Neural progenitor cell (in vitro differentiated cells): ENCODE measurements around the gene LMTK2. TPM values are rescaled to one million over a fixed set of nuclear protein-coding genes. Genes with fewer than 3 reads are reported as not detected.
A peak's percentile ranks its signal among the peaks of the same experiment; 100 is the strongest.

Experiments used
- DNase-seq: peaks from one replicate; pipeline ENCODE4 v3.0.0-alpha.2; 2016; ENCODE audit warnings: low spot score
- H2AFZ ChIP-seq: fragments of 200-600 bp; sonication (generic); replicated peaks from 2 replicates; pipeline ENCODE4 v1.6.1; 2016; ENCODE audit warnings: antibody characterized with exemption
- H3F3A ChIP-seq: fragments of 200-600 bp; sonication (generic); 2 replicates; pipeline ENCODE4 v1.6.1; 2016; ENCODE audit warnings: antibody characterized with exemption, low read depth
- H3K27ac ChIP-seq: fragments of 200-600 bp; sonication (generic); 2 replicates; pipeline ENCODE4 v1.5.1; 2016; ENCODE audit warnings: mild to moderate bottlenecking
- H3K27me3 ChIP-seq: fragments of 200-600 bp; sonication (generic); 2 replicates; pipeline ENCODE4 v1.6.1; 2016; ENCODE audit warnings: mild to moderate bottlenecking, moderate library complexity
- H3K36me3 ChIP-seq: fragments of 200-600 bp; sonication (generic); 2 replicates; pipeline ENCODE4 v1.5.1; 2016
- H3K4me1 ChIP-seq: fragments of 200-600 bp; sonication (generic); 2 replicates; pipeline ENCODE4 v1.6.1; 2016; ENCODE audit warnings: mixed run types
- H3K4me2 ChIP-seq: fragments of 200-600 bp; sonication (generic); 2 replicates; pipeline ENCODE4 v1.6.1; 2016
- H3K4me3 ChIP-seq: fragments of 200-600 bp; sonication (generic); 2 replicates; pipeline ENCODE4 v1.5.1; 2016
- H3K79me2 ChIP-seq: fragments of 200-600 bp; sonication (generic); 2 replicates; pipeline ENCODE4 v1.6.1; 2016; ENCODE audit warnings: low read depth
- H3K9ac ChIP-seq: fragments of 200-600 bp; sonication (generic); 2 replicates; pipeline ENCODE4 v1.6.1; 2016
- H3K9me3 ChIP-seq: fragments of 200-600 bp; sonication (generic); 2 replicates; pipeline ENCODE4 v1.5.1; 2016; ENCODE audit warnings: low read depth
- H4K20me1 ChIP-seq: fragments of 200-600 bp; sonication (generic); 2 replicates; pipeline ENCODE4 v1.6.1; 2016; ENCODE audit warnings: low read depth
- H3K27ac Mint-ChIP-seq: 3 replicates; pipeline ENCODE4 v1.8.0; 2021; ENCODE audit warnings: mixed read lengths
- H3K27me3 Mint-ChIP-seq: 2 replicates; pipeline ENCODE4 v1.8.0; 2022; ENCODE audit warnings: low read depth, mild to moderate bottlenecking, inconsistent platforms, moderate library complexity, mixed read lengths; ENCODE audit not compliant: insufficient read depth
- H3K36me3 Mint-ChIP-seq: 3 replicates; pipeline ENCODE4 v1.8.0; 2021; ENCODE audit warnings: mixed read lengths
- H3K4me1 Mint-ChIP-seq: 3 replicates; pipeline ENCODE4 v1.8.0; 2021; ENCODE audit warnings: mixed read lengths
- H3K4me3 Mint-ChIP-seq: 3 replicates; pipeline ENCODE4 v1.8.0; 2021; ENCODE audit warnings: mild to moderate bottlenecking, moderate library complexity, mixed read lengths
- H3K9me3 Mint-ChIP-seq: 3 replicates; pipeline ENCODE4 v1.8.0; 2020; ENCODE audit warnings: mixed read lengths
- EZH2 ChIP-seq: fragments of 200-600 bp; sonication (generic); IDR thresholded peaks from 2 replicates; pipeline ENCODE4 v1.6.1; 2017; ENCODE audit warnings: antibody characterized with exemption, mild to moderate bottlenecking, moderate library complexity
- EZH2phosphoT487 ChIP-seq: fragments of 200-600 bp; sonication (generic); IDR thresholded peaks from 2 replicates; pipeline ENCODE4 v1.6.1; 2017; ENCODE audit warnings: antibody characterized with exemption
- total RNA-seq: library from RNA; depleted of rRNA; stranded (reverse); fragments of >200 nt; gene quantifications from 2 replicates; pipeline ENCODE4 v1.2.3, GENCODE V29; 2015; ENCODE audit warnings: low replicate concordance
- TF ChIP-seq, protein P1 (sequence below): fragments of 200-600 bp; sonication (generic); IDR thresholded peaks from 2 replicates; pipeline ENCODE4 v1.5.1; 2017; ENCODE audit warnings: antibody characterized with exemption, mild to moderate bottlenecking

The LMTK2 gene
- total RNA-seq, 1 donor from 2014 or later: 14.1 TPM

- Histone ChIP-seq H3K27me3 (no peaks in the 10 kb centered on the region), H3K36me3 (no peaks in the 10 kb centered on the region), H3F3A (no peaks in the 10 kb centered on the region), H3K27ac (no peak overlapping the region), H3K4me2 (peak overlapping the region; percentile 66), H4K20me1 (peaks cover 58% of the 10 kb centered on the region), H3K4me1 (peaks cover 25% of the 10 kb centered on the region), H3K79me2 (peaks cover 84% of the 10 kb centered on the region), H3K9me3 (no peaks in the 10 kb centered on the region), H2AFZ (no peak overlapping the region), H3K4me3 (peak overlapping the region; percentile 16), H3K9ac (no peak overlapping the region)
- Mint-ChIP-seq H3K27me3 (no peaks in the 10 kb centered on the region), H3K4me1 (peaks cover 30% of the 10 kb centered on the region), H3K36me3 (peaks cover 8% of the 10 kb centered on the region), H3K9me3 (no peaks in the 10 kb centered on the region), H3K27ac (peak overlapping the region; percentile 14), H3K4me3 (no peak overlapping the region)
- DNase-seq: peak; percentile 30
- TF ChIP-seq EZH2 (no peak), EZH2phosphoT487 (no peak)
- TF ChIP-seq, protein P1, sequence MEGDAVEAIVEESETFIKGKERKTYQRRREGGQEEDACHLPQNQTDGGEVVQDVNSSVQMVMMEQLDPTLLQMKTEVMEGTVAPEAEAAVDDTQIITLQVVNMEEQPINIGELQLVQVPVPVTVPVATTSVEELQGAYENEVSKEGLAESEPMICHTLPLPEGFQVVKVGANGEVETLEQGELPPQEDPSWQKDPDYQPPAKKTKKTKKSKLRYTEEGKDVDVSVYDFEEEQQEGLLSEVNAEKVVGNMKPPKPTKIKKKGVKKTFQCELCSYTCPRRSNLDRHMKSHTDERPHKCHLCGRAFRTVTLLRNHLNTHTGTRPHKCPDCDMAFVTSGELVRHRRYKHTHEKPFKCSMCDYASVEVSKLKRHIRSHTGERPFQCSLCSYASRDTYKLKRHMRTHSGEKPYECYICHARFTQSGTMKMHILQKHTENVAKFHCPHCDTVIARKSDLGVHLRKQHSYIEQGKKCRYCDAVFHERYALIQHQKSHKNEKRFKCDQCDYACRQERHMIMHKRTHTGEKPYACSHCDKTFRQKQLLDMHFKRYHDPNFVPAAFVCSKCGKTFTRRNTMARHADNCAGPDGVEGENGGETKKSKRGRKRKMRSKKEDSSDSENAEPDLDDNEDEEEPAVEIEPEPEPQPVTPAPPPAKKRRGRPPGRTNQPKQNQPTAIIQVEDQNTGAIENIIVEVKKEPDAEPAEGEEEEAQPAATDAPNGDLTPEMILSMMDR: no peak
Observed at GRCh38 chr7:98110249-98111022, 3.8 kb downstream of the LMTK2 start.

GRCh38 chr7:98112077-98112476 is 5.4 kb downstream of the LMTK2 start:
- H3K27ac Mint-ChIP-seq: no peak overlapping the region
- Histone ChIP-seq H3F3A (no peaks in the 10 kb centered on the region), H3K79me2 (peaks cover 100% of the 10 kb centered on the region), H4K20me1 (peaks cover 70% of the 10 kb centered on the region), H3K27me3 (no peaks in the 10 kb centered on the region), H3K9me3 (no peaks in the 10 kb centered on the region), H3K36me3 (no peaks in the 10 kb centered on the region), H3K4me1 (peaks cover 25% of the 10 kb centered on the region), H3K4me3 (no peak overlapping the region), H3K9ac (no peak overlapping the region), H3K4me2 (no peak overlapping the region), H3K27ac (no peak overlapping the region), H2AFZ (no peak overlapping the region)
- H3K36me3 Mint-ChIP-seq: peaks cover 9% of the 10 kb centered on the region
- H3K27me3 Mint-ChIP-seq: no peaks in the 10 kb centered on the region
- H3K9me3 Mint-ChIP-seq: no peaks in the 10 kb centered on the region
- no peak for DNase-seq
- H3K4me1 Mint-ChIP-seq: peaks cover 30% of the 10 kb centered on the region
- H3K4me3 Mint-ChIP-seq: no peak overlapping the region
- TF ChIP-seq EZH2: no peak
- no peak for TF ChIP-seq EZH2phosphoT487
- TF ChIP-seq, protein P1: no peak

- peaks cover 98% of the 10 kb centered on the region for H3K79me2 ChIP-seq
- H3K27me3 Mint-ChIP-seq: no peaks in the 10 kb centered on the region
- H3K36me3 ChIP-seq: no peaks in the 10 kb centered on the region
- no peaks in the 10 kb centered on the region for H3K9me3 Mint-ChIP-seq
- no peak overlapping the region for H3K9ac ChIP-seq
- H3K4me1 ChIP-seq: peaks cover 5% of the 10 kb centered on the region
- H3K4me3 Mint-ChIP-seq: no peak overlapping the region
- no peak overlapping the region for H3K27ac Mint-ChIP-seq
- H3K4me2 ChIP-seq: no peak overlapping the region
- H3K9me3 ChIP-seq: no peaks in the 10 kb centered on the region
- H3K4me1 Mint-ChIP-seq: peaks cover 16% of the 10 kb centered on the region
- no peak for DNase-seq
- H3K27me3 ChIP-seq: no peaks in the 10 kb centered on the region
- TF ChIP-seq, protein P1: no peak
- no peak for TF ChIP-seq EZH2
- no peak overlapping the region for H2AFZ ChIP-seq
- H3K4me3 ChIP-seq: no peak overlapping the region
- H3K36me3 Mint-ChIP-seq: peaks cover 16% of the 10 kb centered on the region
- H4K20me1 ChIP-seq: peaks cover 58% of the 10 kb centered on the region
- no peaks in the 10 kb centered on the region for H3F3A ChIP-seq
- no peak overlapping the region for H3K27ac ChIP-seq
Observed at GRCh38 chr7:98115746-98116525, 9.3 kb downstream of the LMTK2 start.
